Small intestine (tissue), 7 donors: ENCODE data around the gene EEF1A2. TPM values are rescaled to one million over a fixed set of nuclear protein-coding genes. Genes with fewer than 3 reads are reported as not detected.
"Not testable (repeated sequence)": the region's sequence is repeated elsewhere in the genome, so short reads cannot be mapped to it uniquely, and the experiment has no call there.

ENCODE experiments used
- DNase-seq, 2 donors: peaks; one replicate each; pipeline versions ENCODE4 v3.0.0 to v3.0.0-alpha.2; 2013
- FAIRE-seq: peaks from 2 replicates; lab custom pipeline; 2012; peaks lifted over from hg19 to GRCh38; lab: Jason Lieb, UNC
- H3K27ac ChIP-seq, 3 donors: one replicate each; pipeline ENCODE4 v1.5.1; 2013; ENCODE audit warnings: low read length in 2 of 3, mild to moderate bottlenecking in 2 of 3, control low read depth in 1 of 3, inconsistent platforms in 1 of 3, low read depth in 1 of 3, moderate library complexity in 1 of 3
- H3K27me3 ChIP-seq, 3 donors: one replicate each; pipeline ENCODE4 v1.6.1; 2013; ENCODE audit warnings: low read length in 3 of 3, inconsistent platforms in 1 of 3; ENCODE audit not compliant: control insufficient read depth in 3 of 3, insufficient read depth in 3 of 3
- H3K36me3 ChIP-seq, 3 donors: one replicate each; pipeline ENCODE4 v1.6.1; 2013; ENCODE audit warnings: low read length in 3 of 3, inconsistent platforms in 1 of 3, low read depth in 1 of 3, mild to moderate bottlenecking in 1 of 3, moderate library complexity in 1 of 3; ENCODE audit not compliant: control insufficient read depth in 3 of 3, insufficient read depth in 2 of 3
- H3K4me1 ChIP-seq, 3 donors: one replicate each; pipeline ENCODE4 v1.6.1; 2013; ENCODE audit warnings: low read length in 2 of 3, inconsistent platforms in 1 of 3, low read depth in 1 of 3, mild to moderate bottlenecking in 1 of 3, moderate library complexity in 1 of 3; ENCODE audit not compliant: control insufficient read depth in 3 of 3, insufficient read depth in 2 of 3
- H3K4me3 ChIP-seq, 3 donors: one replicate each; pipeline ENCODE4 v1.5.1; 2013; ENCODE audit warnings: low read length in 3 of 3, control low read depth in 1 of 3, inconsistent platforms in 1 of 3, low read depth in 1 of 3, mild to moderate bottlenecking in 1 of 3, moderate library complexity in 1 of 3
- H3K9me3 ChIP-seq, 2 donors: one replicate each; pipeline ENCODE4 v1.6.1; 2013; ENCODE audit warnings: low read depth in 1 of 2, low read length in 1 of 2; ENCODE audit not compliant: control insufficient read depth in 2 of 2, insufficient read depth in 1 of 2
- WGBS, 3 donors: extraction: QIAGEN DNeasy Blood & Tissue Kit; methylation state at CpG; one replicate each; pipeline ENCODE4 v1.1.7; 2013; 5-methylcytosine and 5-hydroxymethylcytosine counted together
- polyA plus RNA-seq, 4 donors: library from polyadenylated mRNA; stranded (reverse) in 3 of 4; unstranded in 1 of 4; fragments of 200-250 nt in 3 of 4; fragments of 120-200 nt in 1 of 4; gene quantifications; one replicate each; pipeline versions ENCODE4 v1.2.1 to v1.2.3, GENCODE V29; 2013
- donor health status: healthy with polysubstance abuse.
- donor health status: control.
- donor health status: control.
- donor health status: Bipolar disorder and iron deficiency.
- donor health status: healthy.

EEF1A2 gene
- polyA plus RNA-seq, 4 donors = 3.1 to 18.6 (median 9.7) TPM

GRCh38 chr20:63514520-63514919 is 15.6 kb upstream of the EEF1A2 start:
- H3K36me3 ChIP-seq, H3K4me3 ChIP-seq, H3K4me1 ChIP-seq, FAIRE-seq, DNase-seq, H3K9me3 ChIP-seq, H3K27ac ChIP-seq: not testable (repeated sequence)
- 60 to 75% (median 71%) methylated on average over 9 to 10 of the region's 10 CpGs for WGBS, 3 donors
- peaks cover 0 to 18% (median 0%) of the 10 kb centered on the region in 3 donors for H3K27me3 ChIP-seq

- H3K4me1 ChIP-seq = no peaks in the 10 kb centered on the region
- H3K36me3 ChIP-seq = peaks cover 0 to 2% (median 0%) of the 10 kb centered on the region in 3 donors
- H3K27me3 ChIP-seq = peaks cover 0 to 7% (median 0%) of the 10 kb centered on the region in 3 donors
- H3K4me3 ChIP-seq = no peak overlapping the region
- no peak overlapping the region for H3K27ac ChIP-seq
- WGBS, 3 donors = 87% methylated on average over 3 of the region's 3 CpGs
- no peaks in the 10 kb centered on the region for H3K9me3 ChIP-seq
- DNase-seq (no peak), FAIRE-seq (no peak)
Measured at GRCh38 chr20:63513207-63513606, 14.3 kb upstream of the EEF1A2 start.

GRCh38 chr20:63509088-63509564 is 10.2 kb upstream of the EEF1A2 start:
- DNase-seq (no peak), FAIRE-seq (no peak)

GRCh38 chr20:63508072-63508768 is 9.3 kb upstream of the EEF1A2 start:
- DNase-seq (no peak), FAIRE-seq (no peak)
- Histone ChIP-seq H3K36me3 (no peaks in the 10 kb centered on the region), H3K27ac (no peak overlapping the region), H3K4me1 (no peaks in the 10 kb centered on the region), H3K9me3 (peaks cover 0 to 15% of the 10 kb centered on the region in 2 donors), H3K4me3 (no peak overlapping the region), H3K27me3 (peaks cover 0 to 16% (median 12%) of the 10 kb centered on the region in 3 donors)
- 84 to 88% (median 87%) methylated on average over 33 of the region's 33 CpGs for WGBS, 3 donors

More at GRCh38 chr20:63509088-63509564, 10.2 kb upstream of the EEF1A2 start:
- no peaks in the 10 kb centered on the region for H3K36me3 ChIP-seq
- WGBS, 3 donors = 84 to 88% (median 87%) methylated on average over 9 of the region's 9 CpGs
- peaks cover 0 to 12% (median 6%) of the 10 kb centered on the region in 3 donors for H3K27me3 ChIP-seq
- no peak overlapping the region for H3K4me3 ChIP-seq
- no peaks in the 10 kb centered on the region for H3K4me1 ChIP-seq
- H3K27ac ChIP-seq = no peak overlapping the region
- peaks cover 0 to 15% of the 10 kb centered on the region in 2 donors for H3K9me3 ChIP-seq

- Histone ChIP-seq H3K9me3 (peaks cover 0 to 15% of the 10 kb centered on the region in 2 donors), H3K4me3 (no peak overlapping the region), H3K27ac (no peak overlapping the region), H3K4me1 (no peaks in the 10 kb centered on the region), H3K27me3 (peaks cover 0 to 25% (median 12%) of the 10 kb centered on the region in 3 donors), H3K36me3 (no peaks in the 10 kb centered on the region)
- 87 to 92% (median 89%) methylated on average over 24 to 30 of the region's 30 CpGs for WGBS, 3 donors
- FAIRE-seq (no peak), DNase-seq (no peak)
Measured at GRCh38 chr20:63507083-63507743, 8.3 kb upstream of the EEF1A2 start.

GRCh38 chr20:63505723-63506122 is 6.8 kb upstream of the EEF1A2 start:
- H3K4me3 ChIP-seq = no peak overlapping the region
- DNase-seq = no peak
- H3K27ac ChIP-seq = no peak overlapping the region
- H3K27me3 ChIP-seq = peaks cover 0 to 31% (median 13%) of the 10 kb centered on the region in 3 donors
- no peaks in the 10 kb centered on the region for H3K36me3 ChIP-seq
- no peak for FAIRE-seq
- WGBS, 3 donors = 85 to 89% (median 85%) methylated on average over 12 of the region's 12 CpGs
- H3K9me3 ChIP-seq = peaks cover 0 to 15% of the 10 kb centered on the region in 2 donors
- H3K4me1 ChIP-seq = no peaks in the 10 kb centered on the region

GRCh38 chr20:63505281-63505680 is 6.4 kb upstream of the EEF1A2 start:
- no peak overlapping the region for H3K4me3 ChIP-seq
- DNase-seq (no peak), FAIRE-seq (no peak)
- no peaks in the 10 kb centered on the region for H3K36me3 ChIP-seq
- 81 to 85% (median 81%) methylated on average over 8 of the region's 8 CpGs for WGBS, 3 donors
- H3K27ac ChIP-seq = no peak overlapping the region
- H3K9me3 ChIP-seq = peaks cover 0 to 15% of the 10 kb centered on the region in 2 donors
- peaks cover 0 to 34% (median 14%) of the 10 kb centered on the region in 3 donors for H3K27me3 ChIP-seq
- no peaks in the 10 kb centered on the region for H3K4me1 ChIP-seq

GRCh38 chr20:63504642-63505041 is 5.8 kb upstream of the EEF1A2 start:
- H3K4me3 ChIP-seq = no peak overlapping the region
- 84 to 89% (median 85%) methylated on average over 9 of the region's 9 CpGs for WGBS, 3 donors
- peaks cover 0 to 15% of the 10 kb centered on the region in 2 donors for H3K9me3 ChIP-seq
- H3K4me1 ChIP-seq = no peaks in the 10 kb centered on the region
- FAIRE-seq (no peak), DNase-seq (no peak)
- no peak overlapping the region for H3K27ac ChIP-seq
- no peaks in the 10 kb centered on the region for H3K36me3 ChIP-seq
- H3K27me3 ChIP-seq = peaks cover 0 to 40% (median 14%) of the 10 kb centered on the region in 3 donors
